Fibroblast of pulmonary artery (primary cell): ENCODE measurements around the gene FBP1.

ENCODE experiments used
- DNase-seq: peaks from one replicate; pipeline ENCODE4 v3.0.0-alpha.2; 2010; ENCODE audit warnings: low read depth
- H3K4me3 ChIP-seq: replicated peaks from 2 replicates; pipeline ENCODE4 v1.5.1; 2011; ENCODE audit warnings: low read depth, mild to moderate bottlenecking, control low read depth, low read length, moderate library complexity
- CTCF ChIP-seq: IDR thresholded peaks from 2 replicates; pipeline ENCODE4 v1.5.1; 2011; ENCODE audit warnings: mild to moderate bottlenecking, control low read depth, low read length, inconsistent platforms; ENCODE audit errors: missing control alignments

FBP1 gene

GRCh38 chr9:94644543-94644942 lies 5.2 kb upstream of the FBP1 start:
- DNase-seq = no peak
- H3K4me3 ChIP-seq = no peak overlapping the region
- no peak for TF ChIP-seq CTCF

- DNase-seq = no peak
- no peak overlapping the region for H3K4me3 ChIP-seq
- no peak for TF ChIP-seq CTCF
Measured at GRCh38 chr9:94643741-94644140, 4.4 kb upstream of the FBP1 start.

- H3K4me3 ChIP-seq = no peak overlapping the region
- TF ChIP-seq CTCF = no peak
- no peak for DNase-seq
Measured at GRCh38 chr9:94643176-94643575, 3.9 kb upstream of the FBP1 start.

GRCh38 chr9:94642501-94642900 lies 3.2 kb upstream of the FBP1 start:
- no peak for DNase-seq
- no peak for TF ChIP-seq CTCF
- H3K4me3 ChIP-seq = no peak overlapping the region

GRCh38 chr9:94639999-94640376 lies 670 bp upstream of the FBP1 start:
- no peak for DNase-seq
- TF ChIP-seq CTCF = no peak
- no peak overlapping the region for H3K4me3 ChIP-seq

- no peak for TF ChIP-seq CTCF
- no peak overlapping the region for H3K4me3 ChIP-seq
- DNase-seq = no peak
Measured at GRCh38 chr9:94638335-94639060, 820 bp downstream of the FBP1 start.

GRCh38 chr9:94632737-94633136 lies 6.6 kb downstream of the FBP1 start:
- no peak for DNase-seq
- TF ChIP-seq CTCF = no peak
- no peak overlapping the region for H3K4me3 ChIP-seq
